ENCODE data around the gene SEC63. TPM values are rescaled to one million over a fixed set of nuclear protein-coding genes. Genes with fewer than 3 reads are reported as not detected.

Gene SEC63
- total RNA-seq, 4 donors from 2014 or later = 9.3 to 25.4 (median 16.2) TPM

GRCh38 chr6:107846262-107846795, 111.7 kb downstream of the SEC63 start:
- no peaks in the 10 kb centered on the region for H3K36me3 ChIP-seq
- intact Hi-C loops (cut with DNase I) = loop anchor here (5.0 kb wide), 1 partner anchor 169 kb away; no protein-coding TSS in a partner anchor
- H3K27ac ChIP-seq = no peak overlapping the region
- no peaks in the 10 kb centered on the region for H3K9me3 ChIP-seq
- TF ChIP-seq CTCF (IDR thresholded peaks at IDR 0.05) (no peak), POLR2A (IDR thresholded peaks at IDR 0.05) (no peak)
- peaks cover 0 to 13% (median 9%) of the 10 kb centered on the region in 3 donors for H3K4me1 ChIP-seq
- WGBS, 2 donors = 54 to 72% methylated on average over 3 of the region's 4 CpGs
- DNase-seq = no peak
- H3K27me3 ChIP-seq = peaks cover 0 to 22% (median 0%) of the 10 kb centered on the region in 4 donors
- H3K4me3 ChIP-seq = no peak overlapping the region

GRCh38 chr6:107845777-107846176, 112.2 kb downstream of the SEC63 start:
- Histone ChIP-seq H3K4me3 (no peak overlapping the region), H3K9me3 (no peaks in the 10 kb centered on the region), H3K27me3 (peaks cover 0 to 22% (median 0%) of the 10 kb centered on the region in 4 donors), H3K36me3 (no peaks in the 10 kb centered on the region), H3K4me1 (peaks cover 0 to 13% (median 9%) of the 10 kb centered on the region in 3 donors), H3K27ac (no peak overlapping the region)
- 94 to 96% methylated on average over 2 to 5 of the region's 7 CpGs for WGBS, 2 donors
- TF ChIP-seq CTCF (IDR thresholded peaks at IDR 0.05) = no peak
- no peak for TF ChIP-seq POLR2A (IDR thresholded peaks at IDR 0.05)
- no peak for DNase-seq
- intact Hi-C loops (cut with DNase I) = loop anchor here (5.0 kb wide), 1 partner anchor 168 kb away; no protein-coding TSS in a partner anchor

- peaks cover 0 to 9% (median 7%) of the 10 kb centered on the region in 3 donors for H3K4me1 ChIP-seq
- H3K27ac ChIP-seq = no peak overlapping the region
- H3K27me3 ChIP-seq = peaks cover 0 to 23% (median 0%) of the 10 kb centered on the region in 4 donors
- no peaks in the 10 kb centered on the region for H3K9me3 ChIP-seq
- DNase-seq = no peak
- H3K36me3 ChIP-seq = no peaks in the 10 kb centered on the region
- H3K4me3 ChIP-seq = no peak overlapping the region
- 46 to 64% methylated on average over 3 to 4 of the region's 4 CpGs for WGBS, 2 donors
- intact Hi-C loops (cut with DNase I) = no loop called here
- TF ChIP-seq POLR2A (IDR thresholded peaks at IDR 0.05) = no peak
- no peak for TF ChIP-seq CTCF (IDR thresholded peaks at IDR 0.05)
Observed at GRCh38 chr6:107843400-107843799, 114.6 kb downstream of the SEC63 start.

- TF ChIP-seq CTCF (IDR thresholded peaks at IDR 0.05) = no peak
- TF ChIP-seq POLR2A (IDR thresholded peaks at IDR 0.05) = no peak
- H3K4me3 ChIP-seq = no peak overlapping the region
- intact Hi-C loops (cut with DNase I) = no loop called here
- no peak overlapping the region for H3K27ac ChIP-seq
- H3K9me3 ChIP-seq = no peaks in the 10 kb centered on the region
- H3K4me1 ChIP-seq = no peaks in the 10 kb centered on the region
- 51 to 73% methylated on average over 5 of the region's 5 CpGs for WGBS, 2 donors
- no peaks in the 10 kb centered on the region for H3K36me3 ChIP-seq
- no peak for DNase-seq
- H3K27me3 ChIP-seq = peaks cover 0 to 10% (median 0%) of the 10 kb centered on the region in 4 donors
Observed at GRCh38 chr6:107841275-107841670, 116.7 kb downstream of the SEC63 start.

- Histone ChIP-seq H3K4me3 (no peak overlapping the region), H3K4me1 (no peaks in the 10 kb centered on the region), H3K36me3 (no peaks in the 10 kb centered on the region), H3K27ac (no peak overlapping the region), H3K27me3 (peaks cover 0 to 10% (median 0%) of the 10 kb centered on the region in 4 donors), H3K9me3 (no peaks in the 10 kb centered on the region)
- TF ChIP-seq POLR2A (IDR thresholded peaks at IDR 0.05) (no peak), CTCF (IDR thresholded peaks at IDR 0.05) (no peak)
- DNase-seq = no peak
- 77 to 78% methylated on average over 3 of the region's 3 CpGs for WGBS, 2 donors
- intact Hi-C loops (cut with DNase I) = no loop called here
Observed at GRCh38 chr6:107840636-107841274, 117.3 kb downstream of the SEC63 start.

All from esophagus squamous epithelium (tissue), 5 donors.